C4-2B (cell line): Measurements from ENCODE around the gene CDKL4.

Experiments
- CTCF ChIP-seq: fragments of 450-650 bp; conservative IDR thresholded peaks from 2 replicates; pipeline ENCODE4 v1.5.1; 2017; ENCODE audit warnings: mild to moderate bottlenecking
- ZFX ChIP-seq: fragments of 450-650 bp; IDR thresholded peaks from 2 replicates; pipeline ENCODE4 v1.6.1; 2017

GRCh38 chr2:39256040-39256439 is 12.3 kb upstream of the CDKL4 start:
- TF ChIP-seq CTCF (no peak), ZFX (no peak)
